ENCODE data around the gene PEPD.

- no peak for TF ChIP-seq CTCF (IDR thresholded peaks at IDR 0.05 in 4 of 5, conservative IDR thresholded peaks at IDR 0.05 in 1 of 5)
- TF ChIP-seq POLR2A (IDR thresholded peaks at IDR 0.05) = no peak
Measured at GRCh38 chr19:33502521-33502920, 19.1 kb downstream of the PEPD start.
